Loucy (cell line): ENCODE results near the gene GOLGA8K.
"Not testable (repeated sequence)": the region's sequence is repeated elsewhere in the genome, so short reads cannot be mapped to it uniquely, and the experiment has no call there.

Experiments
- H2AFZ ChIP-seq: fragments of 200-600 bp; sonication (generic); 2 replicates; pipeline ENCODE4 v1.6.0; 2016; ENCODE audit warnings: antibody characterized with exemption, mild to moderate bottlenecking, low read length, moderate library complexity
- H3F3A ChIP-seq: fragments of 200-600 bp; 2 replicates; pipeline ENCODE4 v1.6.0; 2016; ENCODE audit warnings: antibody characterized with exemption, low read depth, mild to moderate bottlenecking
- H3K27me3 ChIP-seq: fragments of 200-600 bp; sonication (generic); 2 replicates; pipeline ENCODE4 v1.6.1; 2014; ENCODE audit warnings: low read length, mild to moderate bottlenecking; ENCODE audit not compliant: insufficient read depth, poor library complexity, severe bottlenecking
- H3K36me3 ChIP-seq: fragments of 200-600 bp; sonication (generic); 2 replicates; pipeline ENCODE4 v1.6.1; 2016; ENCODE audit warnings: low read length; ENCODE audit not compliant: insufficient read depth
- H3K4me1 ChIP-seq: fragments of 200-600 bp; sonication (generic); 2 replicates; pipeline ENCODE4 v1.5.1; 2014; ENCODE audit warnings: low read length, mild to moderate bottlenecking; ENCODE audit not compliant: insufficient read depth, poor library complexity, severe bottlenecking
- H3K4me2 ChIP-seq: fragments of 200-600 bp; sonication (generic); 2 replicates; pipeline ENCODE4 v1.6.0; 2014; ENCODE audit warnings: antibody characterized with exemption, low read length, low read depth, mild to moderate bottlenecking; ENCODE audit not compliant: poor library complexity, severe bottlenecking
- H3K4me3 ChIP-seq: fragments of 200-600 bp; sonication (generic); 2 replicates; pipeline ENCODE4 v1.5.1; 2014; ENCODE audit warnings: low read length, mild to moderate bottlenecking, mixed read lengths; ENCODE audit not compliant: poor library complexity, severe bottlenecking
- H3K79me2 ChIP-seq: fragments of 200-600 bp; sonication (generic); 2 replicates; pipeline ENCODE4 v1.6.1; 2014; ENCODE audit warnings: low read length; ENCODE audit not compliant: insufficient read depth
- H3K9ac ChIP-seq: fragments of 200-600 bp; sonication (generic); 2 replicates; pipeline ENCODE4 v1.6.0; 2014; ENCODE audit warnings: mild to moderate bottlenecking, low read depth, low read length, moderate library complexity; ENCODE audit not compliant: poor library complexity, severe bottlenecking
- H3K9me2 ChIP-seq: fragments of 200-600 bp; sonication (generic); replicated peaks from 2 replicates; pipeline ENCODE4 v1.6.1; 2016; ENCODE audit warnings: low read depth, low read length, mixed read lengths
- H3K9me3 ChIP-seq: fragments of 200-600 bp; sonication (generic); 2 replicates; pipeline ENCODE4 v1.6.1; 2014; ENCODE audit warnings: mild to moderate bottlenecking, antibody characterized with exemption, low read length, low read depth; ENCODE audit not compliant: insufficient read depth
- H4K20me1 ChIP-seq: fragments of 200-600 bp; sonication (generic); 2 replicates; pipeline ENCODE4 v1.6.0; 2014; ENCODE audit warnings: antibody characterized with exemption, low read length, mild to moderate bottlenecking; ENCODE audit not compliant: insufficient read depth, poor library complexity, severe bottlenecking

GOLGA8K gene

GRCh38 chr15:32352748-32353147 lies 50.3 kb downstream of the GOLGA8K start:
- H3K27me3 ChIP-seq, H4K20me1 ChIP-seq, H2AFZ ChIP-seq, H3K4me1 ChIP-seq, H3K79me2 ChIP-seq, H3K36me3 ChIP-seq, H3F3A ChIP-seq, H3K4me2 ChIP-seq, H3K9me3 ChIP-seq, H3K9me2 ChIP-seq, H3K9ac ChIP-seq, H3K4me3 ChIP-seq: not testable (repeated sequence)

- H3K9ac ChIP-seq, H3K4me2 ChIP-seq, H3K4me1 ChIP-seq, H4K20me1 ChIP-seq, H3K4me3 ChIP-seq, H3K9me3 ChIP-seq, H2AFZ ChIP-seq, H3K79me2 ChIP-seq, H3K9me2 ChIP-seq, H3K27me3 ChIP-seq, H3F3A ChIP-seq, H3K36me3 ChIP-seq: not testable (repeated sequence)
Measured at GRCh38 chr15:32350563-32351220, 52.4 kb downstream of the GOLGA8K start.

GRCh38 chr15:32347037-32347436 lies 56.1 kb downstream of the GOLGA8K start:
- not testable (repeated sequence) for H3K4me2 ChIP-seq, H3K9me2 ChIP-seq, H3K27me3 ChIP-seq, H3K9ac ChIP-seq, H3F3A ChIP-seq, H3K36me3 ChIP-seq, H4K20me1 ChIP-seq, H3K79me2 ChIP-seq, H3K4me1 ChIP-seq, H2AFZ ChIP-seq, H3K9me3 ChIP-seq, H3K4me3 ChIP-seq

DNA sequence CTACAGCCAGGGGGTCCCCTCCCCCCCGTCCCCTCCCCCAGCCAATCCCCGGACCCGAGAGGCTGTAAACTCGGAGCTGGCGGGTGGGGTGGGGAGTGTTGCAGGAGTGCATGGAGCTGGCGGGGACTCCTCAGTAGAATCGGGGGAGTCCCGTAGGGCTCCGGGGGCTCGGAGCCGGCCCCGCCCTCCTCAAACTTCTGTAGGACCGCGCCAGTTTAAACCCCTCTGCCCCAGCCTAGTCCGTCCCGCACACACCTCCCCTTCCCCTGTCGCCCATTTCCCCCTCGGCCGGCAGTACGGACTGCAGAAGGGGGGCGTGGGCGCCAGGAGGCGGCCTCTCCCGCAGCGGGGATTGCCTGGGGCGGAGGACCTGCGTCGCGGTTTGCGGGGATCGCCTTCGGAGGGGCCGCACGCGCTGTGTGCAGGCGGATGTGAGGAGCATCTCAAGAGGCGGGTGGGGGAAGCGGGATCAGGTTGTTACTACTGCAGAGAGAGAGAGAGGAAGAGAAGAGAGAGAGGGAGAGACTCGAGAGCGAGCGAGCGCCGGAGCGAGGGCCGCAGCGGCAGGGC lies 57.0 kb downstream of the GOLGA8K start:
- not testable (repeated sequence) for H3F3A ChIP-seq, H3K9me3 ChIP-seq, H3K9ac ChIP-seq, H2AFZ ChIP-seq, H3K79me2 ChIP-seq, H3K27me3 ChIP-seq, H3K9me2 ChIP-seq, H3K4me3 ChIP-seq, H3K4me1 ChIP-seq, H3K4me2 ChIP-seq, H3K36me3 ChIP-seq, H4K20me1 ChIP-seq

- H2AFZ ChIP-seq, H4K20me1 ChIP-seq, H3K9ac ChIP-seq, H3K4me1 ChIP-seq, H3K9me2 ChIP-seq, H3F3A ChIP-seq, H3K79me2 ChIP-seq, H3K4me3 ChIP-seq, H3K27me3 ChIP-seq, H3K4me2 ChIP-seq, H3K9me3 ChIP-seq, H3K36me3 ChIP-seq: not testable (repeated sequence)
Measured at GRCh38 chr15:32343921-32344320, 59.2 kb downstream of the GOLGA8K start.
